Measurements from ENCODE around the gene SLC9B2.

GRCh38 chr4:103011378-103012025, 65.1 kb downstream of the SLC9B2 start:
- TF ChIP-seq CTCF (IDR thresholded peaks at IDR 0.05; ENCODE audit: insufficient read depth, low read depth, low read length) (no peak), EZH2 (IDR thresholded peaks at IDR 0.05; ENCODE audit: insufficient read depth, low read length) (no peak)
